ENCODE measurements around the gene TMEM263. TPM values are rescaled to one million over a fixed set of nuclear protein-coding genes. Genes with fewer than 3 reads are reported as not detected.

The TMEM263 gene
- total RNA-seq, 1 experiment from 2014 or later: 35.0 TPM

DNA sequence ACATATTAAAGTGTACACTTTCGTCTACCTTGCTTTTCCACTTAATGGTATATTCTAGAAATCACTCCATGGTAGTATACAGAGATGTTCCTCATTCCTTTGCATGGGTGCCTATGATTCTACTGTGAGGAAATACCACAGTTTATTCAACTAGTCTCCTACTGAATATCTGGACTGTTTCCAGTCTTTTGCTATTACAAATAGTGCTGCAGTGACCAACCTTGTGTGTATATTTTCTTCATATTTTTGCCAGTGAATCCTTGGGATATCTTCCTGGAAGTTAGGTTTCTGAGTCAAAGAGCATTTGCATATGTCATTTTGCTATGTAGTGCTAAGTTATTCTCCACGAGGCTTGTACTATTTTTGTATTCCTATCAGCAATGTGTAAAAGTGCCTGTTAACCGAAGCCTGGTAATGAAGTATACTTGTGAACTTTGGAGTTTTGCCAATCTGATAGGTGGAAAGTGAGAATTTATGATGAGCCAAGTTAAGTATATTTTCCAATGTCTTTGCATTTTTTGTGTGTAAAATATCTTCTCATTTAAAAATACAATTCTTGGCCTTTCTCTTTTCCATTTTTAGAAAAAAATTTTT lies 31.3 kb upstream of the TMEM263 start:
- ATAC-seq: no peak
- no TSS peak for BruUV-seq (replicated peaks)
- CTCF ChIA-PET: no interaction called here

DNA sequence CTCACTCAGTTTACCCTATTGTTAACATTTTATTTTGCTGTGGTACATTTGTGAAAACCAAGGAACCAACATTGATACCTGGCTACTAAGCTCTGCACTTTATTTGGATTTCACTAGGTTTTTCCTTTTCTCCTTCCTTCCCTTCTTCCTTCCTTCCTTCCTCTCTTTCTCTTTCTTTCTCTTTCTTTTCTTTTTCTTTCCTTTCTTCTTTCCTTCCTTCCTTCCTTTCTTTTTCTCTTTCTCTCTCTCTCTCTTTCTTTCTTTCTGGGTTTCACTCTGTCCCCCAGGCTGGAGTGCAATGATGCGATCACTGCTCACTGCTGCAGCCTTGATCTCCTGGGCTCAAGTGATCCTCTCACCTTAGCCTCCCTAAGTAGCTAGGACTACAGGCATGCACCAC lies 29.1 kb upstream of the TMEM263 start:
- BruUV-seq (replicated peaks): no TSS peak
- Histone ChIP-seq H3K9me3 (ENCODE audit: control insufficient read depth, insufficient read depth, low read depth, low read length) (no peaks in the 10 kb centered on the region), H3K4me1 (ENCODE audit: control insufficient read depth, insufficient read depth, low read length) (no peaks in the 10 kb centered on the region), H3K36me3 (ENCODE audit: control insufficient read depth, insufficient read depth, low read length) (no peaks in the 10 kb centered on the region), H3K27ac (ENCODE audit: low read length) (no peak overlapping the region), H3K27me3 (ENCODE audit: control insufficient read depth, insufficient read depth, low read length) (no peaks in the 10 kb centered on the region), H3K4me3 (ENCODE audit: low read depth in 2 of 2, low read length in 2 of 2) (no peak overlapping the region)
- ATAC-seq (no peak), DNase-seq (ENCODE audit: low read depth, low spot score) (no peak)
- ChIA-PET CTCF (no interaction called here), POLR2A (no interaction called here)
- intact Hi-C loops (cut with micrococcal nuclease; ENCODE audit: unreplicated experiment) (no loop called here), in situ Hi-C loops (cut with HindIII; ENCODE audit: low pct_unique_long_range_greater_than_20kb, low sequenced_read_pairs) (no loop called here)
- TF ChIP-seq, protein P1, sequence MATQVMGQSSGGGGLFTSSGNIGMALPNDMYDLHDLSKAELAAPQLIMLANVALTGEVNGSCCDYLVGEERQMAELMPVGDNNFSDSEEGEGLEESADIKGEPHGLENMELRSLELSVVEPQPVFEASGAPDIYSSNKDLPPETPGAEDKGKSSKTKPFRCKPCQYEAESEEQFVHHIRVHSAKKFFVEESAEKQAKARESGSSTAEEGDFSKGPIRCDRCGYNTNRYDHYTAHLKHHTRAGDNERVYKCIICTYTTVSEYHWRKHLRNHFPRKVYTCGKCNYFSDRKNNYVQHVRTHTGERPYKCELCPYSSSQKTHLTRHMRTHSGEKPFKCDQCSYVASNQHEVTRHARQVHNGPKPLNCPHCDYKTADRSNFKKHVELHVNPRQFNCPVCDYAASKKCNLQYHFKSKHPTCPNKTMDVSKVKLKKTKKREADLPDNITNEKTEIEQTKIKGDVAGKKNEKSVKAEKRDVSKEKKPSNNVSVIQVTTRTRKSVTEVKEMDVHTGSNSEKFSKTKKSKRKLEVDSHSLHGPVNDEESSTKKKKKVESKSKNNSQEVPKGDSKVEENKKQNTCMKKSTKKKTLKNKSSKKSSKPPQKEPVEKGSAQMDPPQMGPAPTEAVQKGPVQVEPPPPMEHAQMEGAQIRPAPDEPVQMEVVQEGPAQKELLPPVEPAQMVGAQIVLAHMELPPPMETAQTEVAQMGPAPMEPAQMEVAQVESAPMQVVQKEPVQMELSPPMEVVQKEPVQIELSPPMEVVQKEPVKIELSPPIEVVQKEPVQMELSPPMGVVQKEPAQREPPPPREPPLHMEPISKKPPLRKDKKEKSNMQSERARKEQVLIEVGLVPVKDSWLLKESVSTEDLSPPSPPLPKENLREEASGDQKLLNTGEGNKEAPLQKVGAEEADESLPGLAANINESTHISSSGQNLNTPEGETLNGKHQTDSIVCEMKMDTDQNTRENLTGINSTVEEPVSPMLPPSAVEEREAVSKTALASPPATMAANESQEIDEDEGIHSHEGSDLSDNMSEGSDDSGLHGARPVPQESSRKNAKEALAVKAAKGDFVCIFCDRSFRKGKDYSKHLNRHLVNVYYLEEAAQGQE (IDR thresholded peaks at IDR 0.05; ENCODE audit: insufficient read depth in 1 of 2, low read depth in 2 of 2, low read length in 1 of 2): no peak
- TF ChIP-seq, protein P2, sequence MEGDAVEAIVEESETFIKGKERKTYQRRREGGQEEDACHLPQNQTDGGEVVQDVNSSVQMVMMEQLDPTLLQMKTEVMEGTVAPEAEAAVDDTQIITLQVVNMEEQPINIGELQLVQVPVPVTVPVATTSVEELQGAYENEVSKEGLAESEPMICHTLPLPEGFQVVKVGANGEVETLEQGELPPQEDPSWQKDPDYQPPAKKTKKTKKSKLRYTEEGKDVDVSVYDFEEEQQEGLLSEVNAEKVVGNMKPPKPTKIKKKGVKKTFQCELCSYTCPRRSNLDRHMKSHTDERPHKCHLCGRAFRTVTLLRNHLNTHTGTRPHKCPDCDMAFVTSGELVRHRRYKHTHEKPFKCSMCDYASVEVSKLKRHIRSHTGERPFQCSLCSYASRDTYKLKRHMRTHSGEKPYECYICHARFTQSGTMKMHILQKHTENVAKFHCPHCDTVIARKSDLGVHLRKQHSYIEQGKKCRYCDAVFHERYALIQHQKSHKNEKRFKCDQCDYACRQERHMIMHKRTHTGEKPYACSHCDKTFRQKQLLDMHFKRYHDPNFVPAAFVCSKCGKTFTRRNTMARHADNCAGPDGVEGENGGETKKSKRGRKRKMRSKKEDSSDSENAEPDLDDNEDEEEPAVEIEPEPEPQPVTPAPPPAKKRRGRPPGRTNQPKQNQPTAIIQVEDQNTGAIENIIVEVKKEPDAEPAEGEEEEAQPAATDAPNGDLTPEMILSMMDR (IDR thresholded peaks at IDR 0.05): no peak
- TF ChIP-seq POLR2AphosphoS5 (IDR thresholded peaks at IDR 0.05; ENCODE audit: low read depth, low read length) (no peak), SIN3A (IDR thresholded peaks at IDR 0.05; ENCODE audit: borderline replicate concordance, insufficient read depth, low read depth, low read length) (no peak), TCF7L2 (IDR thresholded peaks at IDR 0.05; ENCODE audit: low read depth, low read length) (no peak)

More for the DNA sequence above, 31.3 kb upstream of the TMEM263 start:
- no peaks in the 10 kb centered on the region for H3K9me3 ChIP-seq (ENCODE audit: control insufficient read depth, insufficient read depth, low read depth, low read length)
- H3K36me3 ChIP-seq (ENCODE audit: control insufficient read depth, insufficient read depth, low read length): no peaks in the 10 kb centered on the region
- POLR2A ChIA-PET: no interaction called here
- H3K4me1 ChIP-seq (ENCODE audit: control insufficient read depth, insufficient read depth, low read length): no peaks in the 10 kb centered on the region
- intact Hi-C loops (cut with micrococcal nuclease; ENCODE audit: unreplicated experiment): no loop called here
- TF ChIP-seq, protein P1 (IDR thresholded peaks at IDR 0.05; ENCODE audit: insufficient read depth in 1 of 2, low read depth in 2 of 2, low read length in 1 of 2): no peak
- TF ChIP-seq, protein P2 (IDR thresholded peaks at IDR 0.05): no peak
- in situ Hi-C loops (cut with HindIII; ENCODE audit: low pct_unique_long_range_greater_than_20kb, low sequenced_read_pairs): no loop called here
- DNase-seq (ENCODE audit: low read depth, low spot score): no peak
- H3K4me3 ChIP-seq (ENCODE audit: low read depth in 2 of 2, low read length in 2 of 2): no peak overlapping the region
- H3K27me3 ChIP-seq (ENCODE audit: control insufficient read depth, insufficient read depth, low read length): no peaks in the 10 kb centered on the region
- H3K27ac ChIP-seq (ENCODE audit: low read length): no peak overlapping the region
